ENCODE results near the gene P2RY2. TPM values are rescaled to one million over a fixed set of nuclear protein-coding genes. Genes with fewer than 3 reads are reported as not detected.

Gene P2RY2
- total RNA-seq, 1 experiment from 2014 or later = 2.9 TPM

DNA sequence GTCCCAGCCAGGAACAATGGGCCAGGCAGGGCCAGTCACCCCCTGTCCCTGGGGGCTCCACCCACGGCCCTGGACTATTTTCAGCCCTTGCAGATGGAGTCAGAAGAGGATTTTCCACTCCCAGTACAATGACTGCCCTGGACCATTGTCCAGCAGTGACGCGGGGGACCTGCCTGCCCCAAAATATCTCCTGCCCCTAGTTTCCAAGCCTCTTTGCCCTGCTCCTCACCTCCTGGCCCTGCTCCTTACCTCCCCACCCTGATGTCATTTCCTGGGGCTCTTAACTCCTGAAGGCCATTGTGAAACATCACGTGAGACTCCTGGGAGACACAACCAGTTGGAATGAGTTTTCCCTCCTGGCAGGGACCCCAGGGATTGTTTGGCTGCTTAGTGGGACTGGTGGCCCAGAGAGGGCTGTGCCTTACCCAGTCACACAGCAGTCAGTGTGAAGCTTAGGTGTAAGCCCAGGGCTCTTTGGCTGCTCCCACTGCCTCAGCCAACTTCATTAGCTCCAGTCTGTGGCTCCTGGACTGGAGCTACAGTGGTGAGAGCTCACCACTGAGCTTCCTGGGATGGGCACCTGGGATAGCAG lies 22.2 kb downstream of the P2RY2 start:
- no peak overlapping the region for H3K9ac ChIP-seq (ENCODE audit: low read length)
- no peaks in the 10 kb centered on the region for H3K9me2 ChIP-seq (ENCODE audit: insufficient read depth)
- H3K4me3 ChIP-seq (replicated peaks in 1 of 2; ENCODE audit: low read depth in 1 of 2, low read length in 2 of 2) = no peak overlapping the region
- intact Hi-C loops (cut with micrococcal nuclease) = loop anchor here (5.0 kb wide), 1 partner anchor 97 kb away; no protein-coding TSS in a partner anchor
- no peaks in the 10 kb centered on the region for H4K20me1 ChIP-seq (ENCODE audit: insufficient read depth)
- H3K27ac ChIP-seq (ENCODE audit: low read depth, low read length) = no peak overlapping the region
- ChIA-PET CTCF (interaction anchor here (1.4 kb wide), 1 partner anchor 55 kb away, joined by 3 read pairs; no protein-coding TSS in a partner anchor), POLR2A (no interaction called here), RAD21 (ENCODE audit: low non-redundant PET in 1 of 2, low total read pairs in 2 of 2, uncharacterized antibody in 2 of 2, unreplicated experiment in 2 of 2) (no interaction called here)
- no peak overlapping the region for H2AFZ ChIP-seq (ENCODE audit: low read depth, low read length, poor library complexity, severe bottlenecking)
- BruUV-seq (replicated peaks) = no TSS peak
- DNase-seq (ENCODE audit: low read depth, low spot score) = no peak
- no peaks in the 10 kb centered on the region for H3K27me3 ChIP-seq (ENCODE audit: insufficient read depth, low read length)
- peaks cover 0 to 27% of the 10 kb centered on the region in 2 experiments; a peak in 1 of 4 replicates for H3K4me1 ChIP-seq (ENCODE audit: control insufficient read depth in 1 of 2, insufficient read depth in 2 of 2, low read length in 2 of 2)
- TF ChIP-seq EZH2phosphoT487 (IDR thresholded peaks at IDR 0.05; ENCODE audit: borderline replicate concordance) = no peak
- TF ChIP-seq, protein P1, sequence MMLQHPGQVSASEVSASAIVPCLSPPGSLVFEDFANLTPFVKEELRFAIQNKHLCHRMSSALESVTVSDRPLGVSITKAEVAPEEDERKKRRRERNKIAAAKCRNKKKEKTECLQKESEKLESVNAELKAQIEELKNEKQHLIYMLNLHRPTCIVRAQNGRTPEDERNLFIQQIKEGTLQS (IDR thresholded peaks at IDR 0.05) = no peak
- TF ChIP-seq, protein P2, sequence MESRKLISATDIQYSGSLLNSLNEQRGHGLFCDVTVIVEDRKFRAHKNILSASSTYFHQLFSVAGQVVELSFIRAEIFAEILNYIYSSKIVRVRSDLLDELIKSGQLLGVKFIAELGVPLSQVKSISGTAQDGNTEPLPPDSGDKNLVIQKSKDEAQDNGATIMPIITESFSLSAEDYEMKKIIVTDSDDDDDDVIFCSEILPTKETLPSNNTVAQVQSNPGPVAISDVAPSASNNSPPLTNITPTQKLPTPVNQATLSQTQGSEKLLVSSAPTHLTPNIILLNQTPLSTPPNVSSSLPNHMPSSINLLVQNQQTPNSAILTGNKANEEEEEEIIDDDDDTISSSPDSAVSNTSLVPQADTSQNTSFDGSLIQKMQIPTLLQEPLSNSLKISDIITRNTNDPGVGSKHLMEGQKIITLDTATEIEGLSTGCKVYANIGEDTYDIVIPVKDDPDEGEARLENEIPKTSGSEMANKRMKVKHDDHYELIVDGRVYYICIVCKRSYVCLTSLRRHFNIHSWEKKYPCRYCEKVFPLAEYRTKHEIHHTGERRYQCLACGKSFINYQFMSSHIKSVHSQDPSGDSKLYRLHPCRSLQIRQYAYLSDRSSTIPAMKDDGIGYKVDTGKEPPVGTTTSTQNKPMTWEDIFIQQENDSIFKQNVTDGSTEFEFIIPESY (IDR thresholded peaks at IDR 0.05; ENCODE audit: extremely low read depth, insufficient replicate concordance, low read length) = no peak
- no peak for TF ChIP-seq SP1 (IDR thresholded peaks at IDR 0.05; ENCODE audit: low read depth)
- no peak for TF ChIP-seq EGR1 (IDR thresholded peaks at IDR 0.05; ENCODE audit: low read depth)
- TF ChIP-seq POLR2A (IDR thresholded peaks at IDR 0.05; ENCODE audit: borderline replicate concordance, extremely low read depth, insufficient read depth, insufficient read length) = no peak
- no peak for TF ChIP-seq JUND (IDR thresholded peaks at IDR 0.05)
- no peak for TF ChIP-seq SIN3A (IDR thresholded peaks at IDR 0.05; ENCODE audit: low read depth)
- TF ChIP-seq SRF (IDR thresholded peaks at IDR 0.05; ENCODE audit: low read depth) = no peak
- TF ChIP-seq ZFX (IDR thresholded peaks at IDR 0.05) = no peak
- no peak for TF ChIP-seq FOSL1 (IDR thresholded peaks at IDR 0.05; ENCODE audit: low read depth)
- TF ChIP-seq POLR2AphosphoS5 (IDR thresholded peaks at IDR 0.05; ENCODE audit: low read depth, low read length) = no peak
- no peak for TF ChIP-seq CBX3 (IDR thresholded peaks at IDR 0.05; ENCODE audit: low read depth)
- TF ChIP-seq, protein P3, sequence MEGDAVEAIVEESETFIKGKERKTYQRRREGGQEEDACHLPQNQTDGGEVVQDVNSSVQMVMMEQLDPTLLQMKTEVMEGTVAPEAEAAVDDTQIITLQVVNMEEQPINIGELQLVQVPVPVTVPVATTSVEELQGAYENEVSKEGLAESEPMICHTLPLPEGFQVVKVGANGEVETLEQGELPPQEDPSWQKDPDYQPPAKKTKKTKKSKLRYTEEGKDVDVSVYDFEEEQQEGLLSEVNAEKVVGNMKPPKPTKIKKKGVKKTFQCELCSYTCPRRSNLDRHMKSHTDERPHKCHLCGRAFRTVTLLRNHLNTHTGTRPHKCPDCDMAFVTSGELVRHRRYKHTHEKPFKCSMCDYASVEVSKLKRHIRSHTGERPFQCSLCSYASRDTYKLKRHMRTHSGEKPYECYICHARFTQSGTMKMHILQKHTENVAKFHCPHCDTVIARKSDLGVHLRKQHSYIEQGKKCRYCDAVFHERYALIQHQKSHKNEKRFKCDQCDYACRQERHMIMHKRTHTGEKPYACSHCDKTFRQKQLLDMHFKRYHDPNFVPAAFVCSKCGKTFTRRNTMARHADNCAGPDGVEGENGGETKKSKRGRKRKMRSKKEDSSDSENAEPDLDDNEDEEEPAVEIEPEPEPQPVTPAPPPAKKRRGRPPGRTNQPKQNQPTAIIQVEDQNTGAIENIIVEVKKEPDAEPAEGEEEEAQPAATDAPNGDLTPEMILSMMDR (IDR thresholded peaks at IDR 0.05 in 2 of 3, conservative IDR thresholded peaks at IDR 0.05 in 1 of 3; ENCODE audit: borderline replicate concordance in 1 of 3, insufficient read depth in 1 of 3, low read depth in 2 of 3, low read length in 2 of 3) = no peak
- H3K4me2 ChIP-seq (ENCODE audit: low read length) = no peak overlapping the region
- no peaks in the 10 kb centered on the region for H3K79me2 ChIP-seq (ENCODE audit: insufficient read depth, low read length)
- no peaks in the 10 kb centered on the region for H3K9me3 ChIP-seq (ENCODE audit: control insufficient read depth in 1 of 2, insufficient read depth in 1 of 2, low read depth in 1 of 2, low read length in 2 of 2)
- H3K36me3 ChIP-seq (ENCODE audit: control insufficient read depth in 1 of 2, insufficient read depth in 2 of 2, low read length in 2 of 2) = no peaks in the 10 kb centered on the region
- no peak for ATAC-seq

All from HCT116 (cell line).